HG02970 (cell line): ENCODE results near the gene CST9.
"Not testable (repeated sequence)": the region's sequence is repeated elsewhere in the genome, so short reads cannot be mapped to it uniquely, and the experiment has no call there.

Source experiments
- ATAC-seq: cut with Tn5 transposase; IDR thresholded peaks from one replicate; pipeline ENCODE4 v1.9.1; 2021; ENCODE audit warnings: mild to moderate bottlenecking, moderate library complexity, moderate number of reproducible peaks; ENCODE audit not compliant: unreplicated experiment, low FRiP score

CST9 gene

DNA sequence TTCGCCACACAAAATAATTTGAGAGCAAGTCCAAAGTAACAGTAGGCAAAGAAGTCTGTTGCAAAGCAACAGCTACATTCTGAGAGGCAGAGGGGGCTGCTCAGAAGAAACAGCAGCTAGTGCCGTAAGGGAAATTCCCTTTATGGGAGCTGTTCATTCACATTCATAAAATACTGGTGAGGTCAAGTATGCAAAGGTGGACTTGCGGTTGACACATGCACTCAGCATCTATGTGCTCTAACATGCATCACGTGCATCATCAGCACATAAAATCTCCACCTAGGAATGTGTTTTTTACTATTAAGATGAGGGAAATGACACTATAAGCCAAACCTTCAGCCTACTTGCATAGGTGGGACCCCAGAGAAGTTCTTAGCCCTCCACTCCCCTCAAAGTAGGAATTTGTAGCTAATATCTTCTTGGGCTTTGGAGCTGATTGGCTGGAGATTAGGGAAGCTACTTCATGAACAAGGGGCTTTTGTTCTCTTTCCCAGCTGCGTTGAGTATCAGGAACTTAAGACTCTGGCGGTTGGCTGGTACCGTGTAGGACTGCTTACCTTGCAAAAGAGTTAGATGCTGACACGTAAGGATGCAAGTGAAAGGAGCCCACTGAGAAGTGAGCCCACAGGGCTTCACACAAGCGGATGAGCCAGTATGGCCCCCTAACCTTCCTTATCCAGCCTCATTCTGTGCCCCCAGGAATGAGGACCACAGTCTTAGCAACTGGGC lies 19.7 kb upstream of the CST9 start:
- ATAC-seq, result no peak

DNA sequence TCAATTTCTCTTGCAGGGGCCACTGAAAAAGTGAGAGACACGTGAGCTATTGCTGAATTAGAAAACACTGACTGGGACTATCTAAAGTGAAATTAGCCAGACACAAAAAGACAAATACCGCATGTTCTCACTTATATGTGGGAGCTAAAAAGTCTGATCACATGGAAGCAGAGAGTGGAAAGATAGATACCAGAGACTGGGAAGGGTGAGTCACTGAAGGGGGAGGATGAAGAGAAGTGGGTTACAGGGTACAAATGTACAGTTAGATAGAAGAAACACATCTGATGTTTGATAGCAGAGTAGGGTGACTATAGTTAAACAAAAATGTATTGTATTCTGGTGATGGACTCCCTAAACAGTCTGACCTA lies 18.6 kb upstream of the CST9 start:
- no peak for ATAC-seq

DNA sequence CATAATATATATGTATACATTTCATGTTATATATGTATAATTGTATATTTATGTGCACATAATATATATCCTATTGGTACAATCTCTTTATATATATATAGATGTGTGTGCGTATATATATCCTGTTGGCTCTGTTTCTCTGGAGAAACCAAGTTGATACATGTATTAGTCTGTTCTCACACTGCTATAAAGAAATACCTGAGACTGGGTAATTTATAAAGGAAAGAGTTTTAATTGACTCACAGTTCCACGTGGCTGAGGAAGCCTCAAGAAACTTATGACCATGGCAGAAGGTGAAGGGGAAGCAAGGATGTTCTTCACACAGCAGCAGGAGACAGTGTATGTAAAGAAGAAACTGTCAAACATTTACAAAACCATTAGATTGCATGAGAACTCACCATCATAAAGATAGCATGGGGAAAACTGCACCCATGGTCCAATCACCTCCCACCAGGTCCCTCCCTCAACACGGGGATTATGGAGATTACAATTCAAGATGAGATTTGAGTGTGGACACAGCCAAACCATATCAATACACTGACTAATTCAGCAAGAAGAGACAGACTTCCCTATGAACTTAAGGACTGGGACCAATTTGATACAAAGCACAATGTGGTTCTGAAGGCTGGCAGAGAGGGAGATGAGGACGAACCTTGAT lies 18.1 kb upstream of the CST9 start:
- ATAC-seq, result no peak

DNA sequence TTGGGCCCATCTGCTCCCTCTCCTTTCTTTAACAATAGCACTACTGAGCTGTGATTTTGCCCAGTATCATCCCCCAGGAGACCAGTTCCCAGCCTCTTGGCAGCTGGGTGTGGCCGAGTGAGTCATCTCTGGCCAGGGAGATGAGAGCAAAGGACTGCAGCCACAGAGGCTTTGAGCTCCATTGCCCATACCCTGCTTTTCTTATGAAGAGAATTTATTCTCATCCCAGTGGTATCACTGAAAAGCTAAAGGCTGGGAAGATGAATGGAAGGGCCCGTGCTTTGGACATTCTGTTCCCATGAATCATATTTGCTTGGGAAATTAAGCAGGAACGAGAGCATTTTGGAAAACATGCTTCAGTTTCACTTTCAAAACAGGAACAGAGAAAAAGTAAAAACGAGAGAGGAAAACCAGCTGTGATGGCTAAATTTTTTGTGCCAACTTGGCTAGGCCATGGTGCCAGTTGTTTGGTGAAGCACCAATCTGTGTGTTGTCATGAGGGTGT lies 17.2 kb upstream of the CST9 start:
- no peak for ATAC-seq

DNA sequence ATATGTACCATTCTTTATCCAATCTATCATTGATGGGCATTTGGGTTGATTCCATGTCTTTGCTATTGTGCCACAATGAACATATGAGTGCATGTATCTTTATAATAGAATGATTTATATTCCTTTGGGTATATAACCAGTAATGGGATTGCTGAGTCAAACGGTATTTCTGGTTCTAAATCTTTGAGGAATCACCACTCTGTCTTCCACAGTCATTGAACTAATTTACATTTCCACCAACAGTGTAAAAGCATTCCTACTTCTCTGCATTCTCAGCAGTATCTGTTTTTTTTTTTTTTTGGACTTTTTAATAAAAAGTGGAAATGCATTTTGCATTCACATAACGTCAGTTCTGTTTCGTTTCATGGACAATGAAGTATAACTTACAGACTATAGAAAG lies 16.7 kb upstream of the CST9 start:
- not testable (repeated sequence) for ATAC-seq

GRCh38 chr20:23620670-23621386 lies 15.1 kb upstream of the CST9 start:
- not testable (repeated sequence) for ATAC-seq

- ATAC-seq, result no peak
These were observed 8.4 kb upstream of the CST9 start for GRCh38 chr20:23614163-23614562.

GRCh38 chr20:23613676-23614075 lies 8.0 kb upstream of the CST9 start:
- ATAC-seq, result no peak

DNA sequence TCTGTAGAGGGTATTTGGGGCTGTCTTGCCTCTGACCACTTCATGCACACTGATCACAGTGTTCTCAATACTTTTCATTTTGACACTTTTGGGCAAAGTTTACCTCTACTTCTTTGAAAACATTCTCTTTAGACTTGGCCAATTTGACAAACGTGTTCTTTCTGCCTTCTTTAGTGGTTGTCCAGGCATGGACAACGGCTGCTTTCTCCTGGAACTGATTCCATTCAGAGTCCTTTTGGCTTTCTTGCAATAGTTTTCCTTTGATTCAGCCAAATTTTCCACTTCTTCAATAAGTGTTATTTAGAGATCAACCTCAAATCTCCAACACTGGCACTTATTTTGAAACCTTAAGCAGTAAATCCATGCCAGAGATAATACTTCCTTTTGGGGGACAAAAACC lies 6.7 kb upstream of the CST9 start:
- no peak for ATAC-seq

GRCh38 chr20:23609486-23610109 lies 3.9 kb upstream of the CST9 start:
- no peak for ATAC-seq

DNA sequence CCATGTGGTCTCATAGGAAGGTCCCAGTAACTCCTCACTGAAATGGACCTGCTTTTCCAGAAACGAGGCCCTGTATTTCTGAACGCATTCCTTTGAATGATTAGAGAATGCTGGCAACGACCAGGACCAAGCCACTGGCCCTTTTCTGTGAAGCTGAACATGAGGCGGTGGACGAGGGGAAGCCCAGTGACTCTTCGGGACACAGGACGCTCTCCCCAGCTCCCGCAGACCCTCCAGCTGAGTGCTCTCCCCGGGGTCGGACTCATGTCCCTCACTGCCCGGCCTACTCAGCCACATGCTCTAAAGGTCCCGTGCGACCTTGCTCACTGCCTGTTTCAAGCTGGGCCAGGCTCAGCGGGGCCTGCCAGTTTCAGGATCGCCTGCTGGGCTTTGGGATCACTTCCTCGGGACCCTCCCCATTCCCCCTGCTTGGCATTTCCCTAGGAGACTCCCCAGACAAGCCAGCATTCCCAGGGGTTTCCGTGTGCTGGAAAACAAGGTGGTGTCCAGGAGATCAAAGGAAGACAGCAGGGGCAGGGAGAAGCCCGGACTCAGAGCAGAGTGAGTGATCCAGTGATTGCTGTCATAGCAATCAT lies 2.6 kb upstream of the CST9 start:
- ATAC-seq, result no peak

DNA sequence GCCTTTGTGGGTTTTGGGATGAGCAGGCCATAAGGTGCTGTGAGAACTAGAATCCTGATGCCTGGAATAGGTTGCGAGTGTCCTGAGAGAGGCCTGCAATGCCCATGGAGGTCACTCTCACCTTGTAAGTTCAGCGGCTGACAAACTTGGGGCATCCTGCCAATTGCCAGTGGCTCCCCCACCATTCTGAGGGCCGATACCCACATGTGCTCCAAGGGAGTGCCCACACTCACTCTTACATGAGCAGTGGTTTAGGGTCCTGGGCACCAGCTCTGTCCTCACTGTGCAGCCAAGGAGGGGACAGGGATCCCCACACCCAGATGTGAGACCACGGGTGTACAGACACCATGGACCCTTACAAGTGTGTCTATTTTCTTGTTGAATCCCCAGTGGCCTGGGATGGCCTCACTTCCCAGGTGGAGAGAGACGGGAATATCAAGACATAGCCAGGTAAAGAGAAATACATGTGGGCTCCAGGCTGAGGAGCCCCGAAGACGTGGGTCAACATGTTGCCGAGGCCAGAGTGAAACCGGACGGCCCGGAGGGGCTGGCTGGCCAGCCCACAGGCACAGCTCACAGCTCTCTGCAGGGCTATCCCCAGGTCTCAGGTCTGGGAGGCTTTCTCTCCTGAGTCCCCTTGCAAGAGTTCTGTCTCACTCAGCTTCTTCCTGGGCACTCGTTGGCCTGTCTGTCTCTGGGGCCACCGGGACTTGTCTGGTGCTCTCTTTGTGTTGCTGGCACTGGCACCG lies 2.0 kb upstream of the CST9 start:
- no peak for ATAC-seq

DNA sequence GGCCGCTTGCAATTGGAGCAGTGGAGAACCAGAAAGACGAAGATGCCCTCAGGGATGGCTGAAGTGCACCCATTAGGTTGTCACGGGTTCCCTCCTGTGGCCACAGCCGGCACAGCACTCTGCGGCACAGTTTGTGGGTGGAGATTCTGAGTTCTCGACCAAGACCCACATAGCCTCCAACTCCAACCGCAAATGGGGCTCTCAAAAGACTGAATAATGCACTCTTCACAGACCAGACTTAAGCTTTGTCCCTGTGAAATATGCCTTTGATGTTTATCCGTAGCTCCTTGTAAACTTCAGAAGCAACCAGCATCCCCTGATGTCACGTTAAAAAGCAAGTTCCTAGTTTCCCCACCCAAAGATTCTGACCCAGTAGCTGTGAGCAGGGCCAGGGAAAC lies 934 bp upstream of the CST9 start:
- ATAC-seq, result peak; percentile 74

DNA sequence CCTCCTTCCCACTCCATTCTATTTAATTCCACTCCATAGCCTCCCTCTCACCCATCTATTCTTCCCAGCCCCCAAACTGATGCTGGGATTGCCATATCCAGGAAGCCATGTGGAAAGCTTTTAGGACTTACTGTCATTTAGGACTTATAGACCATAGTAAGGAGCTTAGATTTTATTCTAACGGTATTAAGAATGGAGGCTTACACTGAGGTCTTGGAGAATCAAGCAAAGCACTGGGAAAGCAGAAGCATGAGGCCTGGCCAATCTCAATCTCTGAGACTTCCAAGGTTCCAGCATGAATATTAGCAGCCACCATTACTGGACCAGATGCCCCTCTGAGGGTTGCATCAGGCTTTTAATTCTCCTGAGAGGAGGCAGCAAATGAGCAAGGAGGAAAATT lies 1.4 kb downstream of the CST9 start:
- ATAC-seq, result no peak

DNA sequence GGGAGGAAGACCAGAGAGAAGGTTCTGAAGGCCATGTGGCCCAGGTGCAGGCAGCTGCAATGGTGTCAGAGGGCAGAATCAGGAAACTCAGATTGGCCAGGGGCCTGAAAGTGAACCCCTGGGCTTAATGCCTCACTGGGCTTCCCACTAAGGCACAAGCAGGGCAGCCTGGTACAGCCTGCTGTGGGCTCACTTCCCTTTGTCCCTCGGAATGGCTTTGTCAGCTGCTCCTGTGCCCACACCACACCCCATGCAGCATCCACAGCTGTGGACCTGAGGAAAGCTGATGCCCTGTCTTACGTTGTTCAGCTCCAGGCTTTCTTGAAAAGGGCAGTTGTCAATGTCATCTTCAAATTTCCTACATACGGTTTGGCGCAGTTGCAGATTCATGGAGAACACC lies 2.4 kb downstream of the CST9 start:
- ATAC-seq, result no peak

- no peak for ATAC-seq
These were observed 3.0 kb downstream of the CST9 start for GRCh38 chr20:23602699-23603098.

GRCh38 chr20:23602241-23602640 lies 3.5 kb downstream of the CST9 start:
- no peak for ATAC-seq

DNA sequence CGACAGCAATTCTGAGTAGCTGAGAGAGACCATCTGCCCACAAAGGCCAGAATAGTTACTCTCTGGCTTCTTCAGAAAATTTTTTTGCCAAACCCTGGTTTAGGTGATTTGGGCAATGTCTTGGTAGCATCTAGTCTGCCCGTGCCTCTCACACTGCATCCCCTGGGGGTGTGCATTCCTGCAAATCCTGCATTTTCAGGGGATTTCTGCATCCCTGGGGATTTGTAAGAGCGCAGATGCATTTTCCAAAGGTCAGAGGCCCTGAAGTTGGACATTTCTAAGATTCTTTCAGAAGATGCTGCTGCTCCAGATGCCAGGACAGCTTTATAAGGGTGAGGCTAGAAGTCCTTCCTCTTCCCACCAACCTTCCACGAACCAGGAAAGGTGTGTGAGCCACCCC lies 4.0 kb downstream of the CST9 start:
- ATAC-seq, result no peak

GRCh38 chr20:23598481-23598880 lies 7.2 kb downstream of the CST9 start:
- ATAC-seq, result no peak
